ENCODE results near the gene KANSL1. TPM values are rescaled to one million over a fixed set of nuclear protein-coding genes. Genes with fewer than 3 reads are reported as not detected.

The KANSL1 gene
- total and polyA plus RNA-seq, 2 experiments from 2014 or later: 49.0 to 206 TPM

- no peaks in the 10 kb centered on the region for H3K36me3 Mint-ChIP-seq (ENCODE audit: low read depth)
- Histone ChIP-seq H3K4me2 (no peak overlapping the region), H3K4me3 (no peak overlapping the region), H3K36me3 (ENCODE audit: insufficient read depth) (no peaks in the 10 kb centered on the region), H3K27me3 (ENCODE audit: insufficient read depth) (no peaks in the 10 kb centered on the region), H3F3A (replicated peaks; ENCODE audit: low read depth) (no peaks in the 10 kb centered on the region), H4K20me1 (replicated peaks; ENCODE audit: insufficient read depth) (no peaks in the 10 kb centered on the region), H2AFZ (peak overlapping the region; percentile 63; the same call in 1 of the 2 replicates), H3K9me2 (ENCODE audit: insufficient read depth) (no peaks in the 10 kb centered on the region), H3K27ac (ENCODE audit: low read depth) (no peak overlapping the region), H3K4me1 (ENCODE audit: insufficient read depth) (no peaks in the 10 kb centered on the region), H3K79me2 (replicated peaks; ENCODE audit: insufficient read depth) (no peaks in the 10 kb centered on the region)
- H3K9me3 Mint-ChIP-seq: no peaks in the 10 kb centered on the region
- H3K4me1 Mint-ChIP-seq: peaks cover 3% of the 10 kb centered on the region; the same call in 2 of the 3 replicates
- TF ChIP-seq CTCF (conservative IDR thresholded peaks at IDR 0.05; ENCODE audit: low read depth in 2 of 2) (no peak), POLR2AphosphoS5 (IDR thresholded peaks at IDR 0.05; ENCODE audit: low read depth) (no peak), JUNB (IDR thresholded peaks at IDR 0.05; ENCODE audit: unreplicated experiment) (no peak), EZH2phosphoT487 (IDR thresholded peaks at IDR 0.05; ENCODE audit: unreplicated experiment) (no peak), CREB1 (CRISPR knock-in tag; IDR thresholded peaks at IDR 0.05; ENCODE audit: low read depth) (no peak), ZNF114 (CRISPR knock-in tag; IDR thresholded peaks at IDR 0.05) (no peak), EZH2 (IDR thresholded peaks at IDR 0.05; ENCODE audit: low read depth, unreplicated experiment) (no peak), ZNF331 (CRISPR knock-in tag; IDR thresholded peaks at IDR 0.05; ENCODE audit: low read depth) (no peak), NANOG (IDR thresholded peaks at IDR 0.05; ENCODE audit: borderline replicate concordance) (no peak)
- TF ChIP-seq, protein P1, sequence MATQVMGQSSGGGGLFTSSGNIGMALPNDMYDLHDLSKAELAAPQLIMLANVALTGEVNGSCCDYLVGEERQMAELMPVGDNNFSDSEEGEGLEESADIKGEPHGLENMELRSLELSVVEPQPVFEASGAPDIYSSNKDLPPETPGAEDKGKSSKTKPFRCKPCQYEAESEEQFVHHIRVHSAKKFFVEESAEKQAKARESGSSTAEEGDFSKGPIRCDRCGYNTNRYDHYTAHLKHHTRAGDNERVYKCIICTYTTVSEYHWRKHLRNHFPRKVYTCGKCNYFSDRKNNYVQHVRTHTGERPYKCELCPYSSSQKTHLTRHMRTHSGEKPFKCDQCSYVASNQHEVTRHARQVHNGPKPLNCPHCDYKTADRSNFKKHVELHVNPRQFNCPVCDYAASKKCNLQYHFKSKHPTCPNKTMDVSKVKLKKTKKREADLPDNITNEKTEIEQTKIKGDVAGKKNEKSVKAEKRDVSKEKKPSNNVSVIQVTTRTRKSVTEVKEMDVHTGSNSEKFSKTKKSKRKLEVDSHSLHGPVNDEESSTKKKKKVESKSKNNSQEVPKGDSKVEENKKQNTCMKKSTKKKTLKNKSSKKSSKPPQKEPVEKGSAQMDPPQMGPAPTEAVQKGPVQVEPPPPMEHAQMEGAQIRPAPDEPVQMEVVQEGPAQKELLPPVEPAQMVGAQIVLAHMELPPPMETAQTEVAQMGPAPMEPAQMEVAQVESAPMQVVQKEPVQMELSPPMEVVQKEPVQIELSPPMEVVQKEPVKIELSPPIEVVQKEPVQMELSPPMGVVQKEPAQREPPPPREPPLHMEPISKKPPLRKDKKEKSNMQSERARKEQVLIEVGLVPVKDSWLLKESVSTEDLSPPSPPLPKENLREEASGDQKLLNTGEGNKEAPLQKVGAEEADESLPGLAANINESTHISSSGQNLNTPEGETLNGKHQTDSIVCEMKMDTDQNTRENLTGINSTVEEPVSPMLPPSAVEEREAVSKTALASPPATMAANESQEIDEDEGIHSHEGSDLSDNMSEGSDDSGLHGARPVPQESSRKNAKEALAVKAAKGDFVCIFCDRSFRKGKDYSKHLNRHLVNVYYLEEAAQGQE (IDR thresholded peaks at IDR 0.05; ENCODE audit: unreplicated experiment): no peak
- TF ChIP-seq, protein P2, sequence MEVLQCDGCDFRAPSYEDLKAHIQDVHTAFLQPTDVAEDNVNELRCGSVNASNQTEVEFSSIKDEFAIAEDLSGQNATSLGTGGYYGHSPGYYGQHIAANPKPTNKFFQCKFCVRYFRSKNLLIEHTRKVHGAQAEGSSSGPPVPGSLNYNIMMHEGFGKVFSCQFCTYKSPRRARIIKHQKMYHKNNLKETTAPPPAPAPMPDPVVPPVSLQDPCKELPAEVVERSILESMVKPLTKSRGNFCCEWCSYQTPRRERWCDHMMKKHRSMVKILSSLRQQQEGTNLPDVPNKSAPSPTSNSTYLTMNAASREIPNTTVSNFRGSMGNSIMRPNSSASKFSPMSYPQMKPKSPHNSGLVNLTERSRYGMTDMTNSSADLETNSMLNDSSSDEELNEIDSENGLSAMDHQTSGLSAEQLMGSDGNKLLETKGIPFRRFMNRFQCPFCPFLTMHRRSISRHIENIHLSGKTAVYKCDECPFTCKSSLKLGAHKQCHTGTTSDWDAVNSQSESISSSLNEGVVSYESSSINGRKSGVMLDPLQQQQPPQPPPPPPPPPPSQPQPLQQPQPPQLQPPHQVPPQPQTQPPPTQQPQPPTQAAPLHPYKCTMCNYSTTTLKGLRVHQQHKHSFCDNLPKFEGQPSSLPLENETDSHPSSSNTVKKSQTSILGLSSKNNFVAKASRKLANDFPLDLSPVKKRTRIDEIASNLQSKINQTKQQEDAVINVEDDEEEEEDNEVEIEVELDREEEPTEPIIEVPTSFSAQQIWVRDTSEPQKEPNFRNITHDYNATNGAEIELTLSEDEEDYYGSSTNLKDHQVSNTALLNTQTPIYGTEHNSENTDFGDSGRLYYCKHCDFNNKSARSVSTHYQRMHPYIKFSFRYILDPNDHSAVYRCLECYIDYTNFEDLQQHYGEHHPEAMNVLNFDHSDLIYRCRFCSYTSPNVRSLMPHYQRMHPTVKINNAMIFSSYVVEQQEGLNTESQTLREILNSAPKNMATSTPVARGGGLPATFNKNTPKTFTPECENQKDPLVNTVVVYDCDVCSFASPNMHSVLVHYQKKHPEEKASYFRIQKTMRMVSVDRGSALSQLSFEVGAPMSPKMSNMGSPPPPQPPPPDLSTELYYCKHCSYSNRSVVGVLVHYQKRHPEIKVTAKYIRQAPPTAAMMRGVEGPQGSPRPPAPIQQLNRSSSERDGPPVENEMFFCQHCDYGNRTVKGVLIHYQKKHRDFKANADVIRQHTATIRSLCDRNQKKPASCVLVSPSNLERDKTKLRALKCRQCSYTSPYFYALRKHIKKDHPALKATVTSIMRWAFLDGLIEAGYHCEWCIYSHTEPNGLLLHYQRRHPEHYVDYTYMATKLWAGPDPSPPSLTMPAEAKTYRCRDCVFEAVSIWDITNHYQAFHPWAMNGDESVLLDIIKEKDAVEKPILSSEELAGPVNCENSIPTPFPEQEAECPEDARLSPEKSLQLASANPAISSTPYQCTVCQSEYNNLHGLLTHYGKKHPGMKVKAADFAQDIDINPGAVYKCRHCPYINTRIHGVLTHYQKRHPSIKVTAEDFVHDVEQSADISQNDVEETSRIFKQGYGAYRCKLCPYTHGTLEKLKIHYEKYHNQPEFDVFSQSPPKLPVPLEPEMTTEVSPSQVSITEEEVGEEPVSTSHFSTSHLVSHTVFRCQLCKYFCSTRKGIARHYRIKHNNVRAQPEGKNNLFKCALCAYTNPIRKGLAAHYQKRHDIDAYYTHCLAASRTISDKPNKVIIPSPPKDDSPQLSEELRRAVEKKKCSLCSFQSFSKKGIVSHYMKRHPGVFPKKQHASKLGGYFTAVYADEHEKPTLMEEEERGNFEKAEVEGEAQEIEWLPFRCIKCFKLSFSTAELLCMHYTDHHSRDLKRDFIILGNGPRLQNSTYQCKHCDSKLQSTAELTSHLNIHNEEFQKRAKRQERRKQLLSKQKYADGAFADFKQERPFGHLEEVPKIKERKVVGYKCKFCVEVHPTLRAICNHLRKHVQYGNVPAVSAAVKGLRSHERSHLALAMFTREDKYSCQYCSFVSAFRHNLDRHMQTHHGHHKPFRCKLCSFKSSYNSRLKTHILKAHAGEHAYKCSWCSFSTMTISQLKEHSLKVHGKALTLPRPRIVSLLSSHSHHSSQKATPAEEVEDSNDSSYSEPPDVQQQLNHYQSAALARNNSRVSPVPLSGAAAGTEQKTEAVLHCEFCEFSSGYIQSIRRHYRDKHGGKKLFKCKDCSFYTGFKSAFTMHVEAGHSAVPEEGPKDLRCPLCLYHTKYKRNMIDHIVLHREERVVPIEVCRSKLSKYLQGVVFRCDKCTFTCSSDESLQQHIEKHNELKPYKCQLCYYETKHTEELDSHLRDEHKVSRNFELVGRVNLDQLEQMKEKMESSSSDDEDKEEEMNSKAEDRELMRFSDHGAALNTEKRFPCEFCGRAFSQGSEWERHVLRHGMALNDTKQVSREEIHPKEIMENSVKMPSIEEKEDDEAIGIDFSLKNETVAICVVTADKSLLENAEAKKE (CRISPR knock-in tag; IDR thresholded peaks at IDR 0.05): no peak
- peaks cover 1% of the 10 kb centered on the region for H3K27me3 Mint-ChIP-seq (ENCODE audit: insufficient read depth, low read depth, poor library complexity)
- no peak overlapping the region for H3K27ac Mint-ChIP-seq
- peak; percentile 14; the same call in 2 of the 3 replicates for ATAC-seq
- no peak overlapping the region for H3K4me3 Mint-ChIP-seq
- no peak for DNase-seq (ENCODE audit: low spot score)
These were observed 210.2 kb downstream of the KANSL1 start for GRCh38 chr17:45982791-45983613.
